ENCODE data around the gene PAFAH1B1. TPM values are rescaled to one million over a fixed set of nuclear protein-coding genes. Genes with fewer than 3 reads are reported as not detected.
A peak's percentile ranks its signal among the peaks of the same experiment; 100 is the strongest.
"Not testable (repeated sequence)": the region's sequence is repeated elsewhere in the genome, so short reads cannot be mapped to it uniquely, and the experiment has no call there.

The PAFAH1B1 gene
- polyA plus RNA-seq, 4 donors = 40.2 to 85.0 (median 50.3) TPM

GRCh38 chr17:2560658-2561057 lies 32.8 kb upstream of the PAFAH1B1 start:
- peaks cover 0 to 10% of the 10 kb centered on the region in 2 donors for H3K9me3 ChIP-seq (ENCODE audit: control insufficient read depth in 2 of 2, insufficient read depth in 1 of 2, low read depth in 1 of 2, low read length in 1 of 2)
- DNase-seq = no peak
- no peaks in the 10 kb centered on the region for H3K4me1 ChIP-seq (ENCODE audit: control insufficient read depth in 3 of 3, insufficient read depth in 2 of 3, low read depth in 1 of 3, low read length in 2 of 3)
- no peak overlapping the region for H3K4me3 ChIP-seq (ENCODE audit: low read depth in 1 of 3, low read length in 3 of 3)
- no peak for FAIRE-seq
- 91 to 95% (median 91%) methylated on average over 5 of the region's 5 CpGs for WGBS, 3 donors
- H3K27ac ChIP-seq (ENCODE audit: low read depth in 1 of 3, low read length in 2 of 3) = no peak overlapping the region
- no peaks in the 10 kb centered on the region for H3K36me3 ChIP-seq (ENCODE audit: control insufficient read depth in 3 of 3, insufficient read depth in 2 of 3, low read depth in 1 of 3, low read length in 3 of 3)
- no peaks in the 10 kb centered on the region for H3K27me3 ChIP-seq (ENCODE audit: control insufficient read depth in 3 of 3, insufficient read depth in 3 of 3, low read length in 3 of 3)

DNA sequence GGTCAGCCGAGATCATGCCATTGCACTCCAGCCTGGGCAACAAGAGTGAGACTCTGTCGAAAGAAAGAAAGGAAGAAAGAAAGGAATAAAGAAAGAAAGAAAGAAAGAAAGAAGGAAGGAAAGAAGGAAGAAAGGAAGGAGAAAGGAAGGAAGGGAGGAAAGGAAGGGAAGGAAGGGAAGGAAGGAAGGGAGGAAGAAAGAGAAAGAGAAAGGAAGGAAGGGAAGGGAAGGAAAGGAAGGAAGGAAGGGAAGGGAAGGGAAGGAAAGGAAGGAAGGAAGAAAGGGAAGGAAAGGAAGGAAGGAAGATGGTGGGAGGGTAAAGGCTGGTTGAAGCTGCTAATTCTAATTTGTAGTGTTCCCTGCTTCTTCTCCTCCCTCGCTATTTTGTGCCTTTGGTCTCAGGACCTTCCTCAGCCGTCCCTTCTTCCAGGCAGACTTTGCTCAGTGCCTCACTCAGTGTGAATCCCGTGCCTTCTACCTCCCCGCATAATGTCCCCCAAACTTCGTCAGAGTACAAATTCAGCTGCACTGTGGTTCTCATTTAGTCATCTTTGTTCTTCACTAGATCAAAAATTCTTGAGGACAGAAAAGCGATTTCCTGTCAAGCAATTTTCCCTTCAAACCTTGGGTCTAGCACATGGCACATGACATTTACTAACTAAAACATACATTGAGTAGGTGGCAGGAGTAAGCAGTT lies 31.1 kb upstream of the PAFAH1B1 start:
- no peaks in the 10 kb centered on the region for H3K4me1 ChIP-seq (ENCODE audit: control insufficient read depth in 3 of 3, insufficient read depth in 2 of 3, low read depth in 1 of 3, low read length in 2 of 3)
- FAIRE-seq (no peak), DNase-seq (no peak)
- 74 to 80% (median 77%) methylated on average over 8 of the region's 8 CpGs for WGBS, 3 donors
- no peak overlapping the region for H3K4me3 ChIP-seq (ENCODE audit: low read depth in 1 of 3, low read length in 3 of 3)
- no peaks in the 10 kb centered on the region for H3K27me3 ChIP-seq (ENCODE audit: control insufficient read depth in 3 of 3, insufficient read depth in 3 of 3, low read length in 3 of 3)
- no peak overlapping the region for H3K27ac ChIP-seq (ENCODE audit: low read depth in 1 of 3, low read length in 2 of 3)
- no peaks in the 10 kb centered on the region for H3K36me3 ChIP-seq (ENCODE audit: control insufficient read depth in 3 of 3, insufficient read depth in 2 of 3, low read depth in 1 of 3, low read length in 3 of 3)
- peaks cover 0 to 4% of the 10 kb centered on the region in 2 donors for H3K9me3 ChIP-seq (ENCODE audit: control insufficient read depth in 2 of 2, insufficient read depth in 1 of 2, low read depth in 1 of 2, low read length in 1 of 2)

GRCh38 chr17:2563061-2563460 lies 30.4 kb upstream of the PAFAH1B1 start:
- no peak for DNase-seq
- Histone ChIP-seq H3K9me3 (ENCODE audit: control insufficient read depth in 2 of 2, insufficient read depth in 1 of 2, low read depth in 1 of 2, low read length in 1 of 2) (peaks cover 0 to 4% of the 10 kb centered on the region in 2 donors), H3K4me3 (ENCODE audit: low read depth in 1 of 3, low read length in 3 of 3) (no peak overlapping the region), H3K27ac (ENCODE audit: low read depth in 1 of 3, low read length in 2 of 3) (no peak overlapping the region), H3K36me3 (ENCODE audit: control insufficient read depth in 3 of 3, insufficient read depth in 2 of 3, low read depth in 1 of 3, low read length in 3 of 3) (no peaks in the 10 kb centered on the region), H3K27me3 (ENCODE audit: control insufficient read depth in 3 of 3, insufficient read depth in 3 of 3, low read length in 3 of 3) (no peaks in the 10 kb centered on the region), H3K4me1 (ENCODE audit: control insufficient read depth in 3 of 3, insufficient read depth in 2 of 3, low read depth in 1 of 3, low read length in 2 of 3) (no peaks in the 10 kb centered on the region)
- WGBS, 3 donors = 77 to 86% (median 79%) methylated on average over 7 of the region's 7 CpGs
- no peak for FAIRE-seq

DNA sequence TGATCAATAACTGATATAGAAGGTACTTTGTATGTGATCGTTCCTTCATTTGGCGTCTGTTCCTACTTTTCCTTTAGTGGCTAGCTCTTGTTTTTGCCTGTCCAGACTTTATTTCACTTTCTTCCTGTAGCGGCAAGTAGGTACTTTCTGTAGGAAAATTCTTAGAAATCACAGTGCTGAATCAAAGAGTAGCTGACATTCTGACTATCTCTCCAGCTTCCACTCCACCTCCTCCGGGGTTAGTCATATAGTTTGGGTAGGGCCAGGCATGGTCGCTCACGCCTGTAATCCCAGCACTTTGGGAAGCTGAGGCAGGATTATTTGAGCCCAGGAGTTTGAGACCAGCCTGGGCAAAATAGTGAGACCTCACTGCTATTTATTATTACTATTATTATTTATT lies 29.9 kb upstream of the PAFAH1B1 start:
- no peaks in the 10 kb centered on the region for H3K27me3 ChIP-seq (ENCODE audit: control insufficient read depth in 3 of 3, insufficient read depth in 3 of 3, low read length in 3 of 3)
- DNase-seq = no peak
- peaks cover 0 to 4% of the 10 kb centered on the region in 2 donors for H3K9me3 ChIP-seq (ENCODE audit: control insufficient read depth in 2 of 2, insufficient read depth in 1 of 2, low read depth in 1 of 2, low read length in 1 of 2)
- H3K36me3 ChIP-seq (ENCODE audit: control insufficient read depth in 3 of 3, insufficient read depth in 2 of 3, low read depth in 1 of 3, low read length in 3 of 3) = no peaks in the 10 kb centered on the region
- no peak for FAIRE-seq
- no peak overlapping the region for H3K27ac ChIP-seq (ENCODE audit: low read depth in 1 of 3, low read length in 2 of 3)
- no peaks in the 10 kb centered on the region for H3K4me1 ChIP-seq (ENCODE audit: control insufficient read depth in 3 of 3, insufficient read depth in 2 of 3, low read depth in 1 of 3, low read length in 2 of 3)
- 80 to 92% (median 90%) methylated on average over 6 of the region's 6 CpGs for WGBS, 3 donors
- H3K4me3 ChIP-seq (ENCODE audit: low read depth in 1 of 3, low read length in 3 of 3) = no peak overlapping the region

- Histone ChIP-seq H3K4me3 (ENCODE audit: low read depth in 1 of 3, low read length in 3 of 3) (no peak overlapping the region), H3K36me3 (ENCODE audit: control insufficient read depth in 3 of 3, insufficient read depth in 2 of 3, low read depth in 1 of 3, low read length in 3 of 3) (no peaks in the 10 kb centered on the region), H3K27me3 (ENCODE audit: control insufficient read depth in 3 of 3, insufficient read depth in 3 of 3, low read length in 3 of 3) (no peaks in the 10 kb centered on the region), H3K4me1 (ENCODE audit: control insufficient read depth in 3 of 3, insufficient read depth in 2 of 3, low read depth in 1 of 3, low read length in 2 of 3) (no peaks in the 10 kb centered on the region), H3K9me3 (ENCODE audit: control insufficient read depth in 2 of 2, insufficient read depth in 1 of 2, low read depth in 1 of 2, low read length in 1 of 2) (peaks cover 0 to 4% of the 10 kb centered on the region in 2 donors), H3K27ac (ENCODE audit: low read depth in 1 of 3, low read length in 2 of 3) (no peak overlapping the region)
- DNase-seq (peak; percentile 44 to 63), FAIRE-seq (no peak)
- WGBS, 3 donors = 40 to 72% (median 62%) methylated on average over 5 of the region's 5 CpGs
Observed at GRCh38 chr17:2564877-2565276, 28.6 kb upstream of the PAFAH1B1 start.

DNA sequence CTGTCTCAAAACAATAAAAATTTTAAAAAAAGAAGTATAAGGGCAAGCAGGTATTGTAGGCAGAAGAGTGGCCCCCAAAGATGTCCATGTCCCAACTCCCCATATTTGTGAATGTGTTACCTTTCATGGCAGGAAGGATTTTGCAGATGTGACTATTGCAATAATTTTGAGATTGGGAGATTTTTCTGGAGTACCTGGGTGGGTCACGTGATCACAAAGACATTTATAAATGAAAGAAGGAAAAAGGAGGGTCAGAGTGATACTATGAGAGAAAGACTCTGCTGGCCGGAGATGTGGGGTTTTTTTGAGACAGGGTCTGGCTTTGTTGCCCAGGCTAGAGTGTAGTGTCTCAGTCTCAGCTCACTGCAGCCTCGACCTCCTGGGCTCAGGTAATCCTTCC lies 27.4 kb upstream of the PAFAH1B1 start:
- FAIRE-seq = no peak
- 79 to 88% (median 83%) methylated on average over 3 of the region's 3 CpGs for WGBS, 3 donors
- Histone ChIP-seq H3K4me3 (ENCODE audit: low read depth in 1 of 3, low read length in 3 of 3) (no peak overlapping the region), H3K36me3 (ENCODE audit: control insufficient read depth in 3 of 3, insufficient read depth in 2 of 3, low read depth in 1 of 3, low read length in 3 of 3) (no peaks in the 10 kb centered on the region), H3K9me3 (ENCODE audit: control insufficient read depth in 2 of 2, insufficient read depth in 1 of 2, low read depth in 1 of 2, low read length in 1 of 2) (peaks cover 0 to 2% of the 10 kb centered on the region in 2 donors), H3K4me1 (ENCODE audit: control insufficient read depth in 3 of 3, insufficient read depth in 2 of 3, low read depth in 1 of 3, low read length in 2 of 3) (no peaks in the 10 kb centered on the region), H3K27me3 (ENCODE audit: control insufficient read depth in 3 of 3, insufficient read depth in 3 of 3, low read length in 3 of 3) (no peaks in the 10 kb centered on the region), H3K27ac (ENCODE audit: low read depth in 1 of 3, low read length in 2 of 3) (no peak overlapping the region)
- DNase-seq = no peak

DNA sequence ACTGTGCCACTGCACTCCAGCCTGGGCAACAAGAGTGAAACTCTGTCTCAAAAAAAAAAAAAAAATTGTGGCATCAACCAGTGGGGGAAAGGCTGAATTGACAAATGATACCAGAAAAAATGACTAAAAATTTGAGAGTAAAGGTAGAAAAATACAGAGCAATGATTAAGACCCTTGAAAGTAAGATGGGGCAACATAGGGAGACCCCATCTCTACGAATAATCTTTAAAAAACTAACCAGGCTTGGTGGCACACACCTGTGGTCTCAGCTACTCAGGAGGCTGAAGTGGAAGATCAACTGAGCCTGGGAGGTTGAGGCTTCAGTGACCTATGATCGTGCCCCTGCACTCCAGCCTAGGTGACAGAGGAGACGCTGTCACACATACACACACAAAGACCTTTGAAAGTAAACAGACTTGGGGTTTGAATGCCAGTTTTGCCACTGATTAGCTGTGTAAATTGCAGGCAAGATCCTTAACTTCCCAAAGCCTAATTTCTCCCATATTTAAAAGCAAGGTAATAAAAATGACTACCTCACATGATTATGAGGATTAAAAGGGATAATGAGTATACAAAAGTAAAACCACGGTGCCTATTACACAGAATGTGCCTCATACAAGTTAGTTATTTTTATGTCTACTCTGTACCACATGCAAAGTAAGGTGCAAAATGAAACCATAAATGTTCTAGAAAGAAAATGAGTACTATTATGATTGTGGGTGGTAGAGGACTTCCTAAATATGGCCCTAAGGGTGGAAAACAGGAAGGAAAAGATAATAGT lies 21.7 kb upstream of the PAFAH1B1 start:
- H3K4me1 ChIP-seq (ENCODE audit: control insufficient read depth in 3 of 3, insufficient read depth in 2 of 3, low read depth in 1 of 3, low read length in 2 of 3) = peaks cover 0 to 2% (median 0%) of the 10 kb centered on the region in 3 donors
- H3K36me3 ChIP-seq (ENCODE audit: control insufficient read depth in 3 of 3, insufficient read depth in 2 of 3, low read depth in 1 of 3, low read length in 3 of 3) = no peaks in the 10 kb centered on the region
- WGBS, 3 donors = 31 to 59% (median 36%) methylated on average over 4 of the region's 4 CpGs
- H3K9me3 ChIP-seq (ENCODE audit: control insufficient read depth in 2 of 2, insufficient read depth in 1 of 2, low read depth in 1 of 2, low read length in 1 of 2) = no peaks in the 10 kb centered on the region
- H3K27me3 ChIP-seq (ENCODE audit: control insufficient read depth in 3 of 3, insufficient read depth in 3 of 3, low read length in 3 of 3) = no peaks in the 10 kb centered on the region
- peak overlapping the region in 2 of 3 donors; percentile 11 to 72 for H3K27ac ChIP-seq (ENCODE audit: low read depth in 1 of 3, low read length in 2 of 3)
- FAIRE-seq (no peak), DNase-seq (peak in 1 of 2 donors; percentile 52)
- H3K4me3 ChIP-seq (ENCODE audit: low read depth in 1 of 3, low read length in 3 of 3) = no peak overlapping the region

GRCh38 chr17:2572304-2572609 lies 21.2 kb upstream of the PAFAH1B1 start:
- FAIRE-seq; H3K4me1 ChIP-seq (ENCODE audit: control insufficient read depth in 3 of 3, insufficient read depth in 2 of 3, low read depth in 1 of 3, low read length in 2 of 3); DNase-seq; H3K27me3 ChIP-seq (ENCODE audit: control insufficient read depth in 3 of 3, insufficient read depth in 3 of 3, low read length in 3 of 3); H3K36me3 ChIP-seq (ENCODE audit: control insufficient read depth in 3 of 3, insufficient read depth in 2 of 3, low read depth in 1 of 3, low read length in 3 of 3); H3K4me3 ChIP-seq (ENCODE audit: low read depth in 1 of 3, low read length in 3 of 3); H3K9me3 ChIP-seq (ENCODE audit: control insufficient read depth in 2 of 2, insufficient read depth in 1 of 2, low read depth in 1 of 2, low read length in 1 of 2): not testable (repeated sequence)
- H3K27ac ChIP-seq (ENCODE audit: low read depth in 1 of 3, low read length in 2 of 3) = peak overlapping the region in 2 of 3 donors; percentile 11 to 57
- 76 to 82% (median 76%) methylated on average over 7 of the region's 7 CpGs for WGBS, 3 donors
